HEK293 (cell line): Measurements from ENCODE around the gene CLRN1.

Source experiments
- CTCF ChIA-PET: fragments of 350-600 bp; formaldehyde crosslinking; extraction: SDS; loops from one replicate; lab custom pipeline; 2021; ENCODE audit warnings: antibody characterized with exemption; lab: Yijun Ruan, JAX
- POLR2A ChIA-PET: fragments of 300-600 bp; formaldehyde crosslinking; extraction: SDS; loops from one replicate; lab custom pipeline; 2020; ENCODE audit warnings: antibody characterized with exemption, inconsistent platforms; lab: Yijun Ruan, JAX
- H3K27ac ChIP-seq: fragments of 200-500 bp; sonication (Bioruptor generic); 2 replicates; pipeline ENCODE4 v1.5.1; 2014; ENCODE audit warnings: low read depth, low read length, control low read depth, inconsistent platforms; ENCODE audit errors: extremely low read depth
- H3K36me3 ChIP-seq, 2 experiments: fragments of 200-500 bp in 1 of 2; sonication (Bioruptor generic) in 1 of 2; 1 replicate in 1 of 2; 2 replicates in 1 of 2; pipeline ENCODE4 v1.5.1; 2014 to 2017; ENCODE audit warnings: inconsistent platforms in 2 of 2, low read length in 2 of 2; ENCODE audit not compliant: control insufficient read depth in 2 of 2, insufficient read depth in 1 of 2
- H3K4me1 ChIP-seq: fragments of 200-500 bp; sonication (Bioruptor generic); 2 replicates; pipeline ENCODE4 v1.5.1; 2014; ENCODE audit warnings: mild to moderate bottlenecking, low read length, inconsistent platforms; ENCODE audit not compliant: control insufficient read depth, insufficient read depth
- H3K4me3 ChIP-seq: 2 replicates; pipeline ENCODE4 v1.5.1; 2011; ENCODE audit warnings: low read depth, mild to moderate bottlenecking, control low read depth, low read length, moderate library complexity
- H3K9me3 ChIP-seq: fragments of 200-500 bp; sonication (Bioruptor generic); 2 replicates; pipeline ENCODE4 v1.5.1; 2014; ENCODE audit warnings: low read depth, low read length, inconsistent platforms; ENCODE audit not compliant: control insufficient read depth, insufficient read depth
- FEZF1 ChIP-seq: fragments of 450-650 bp; formaldehyde crosslinking; IDR thresholded peaks from 2 replicates; pipeline ENCODE4 v1.5.1; 2016; ENCODE audit warnings: missing biosample characterization, missing genetic modification characterization
- GFI1B ChIP-seq: fragments of 450-650 bp; formaldehyde crosslinking; IDR thresholded peaks from 2 replicates; pipeline ENCODE4 v1.5.1; 2016; ENCODE audit warnings: missing biosample characterization, missing genetic modification characterization
- GLI2 ChIP-seq: fragments of 450-650 bp; formaldehyde crosslinking; IDR thresholded peaks from 2 replicates; pipeline ENCODE4; 2017; ENCODE audit warnings: missing biosample characterization, missing genetic modification characterization, low read depth, borderline replicate concordance
- GLIS2 ChIP-seq: fragments of 450-650 bp; formaldehyde crosslinking; IDR thresholded peaks from 2 replicates; pipeline ENCODE4 v1.5.1; 2016; ENCODE audit warnings: missing biosample characterization, missing genetic modification characterization
- KLF10 ChIP-seq: fragments of 450-650 bp; IDR thresholded peaks from 2 replicates; pipeline ENCODE4 v1.5.1; 2018; ENCODE audit warnings: missing biosample characterization, mild to moderate bottlenecking, missing genetic modification characterization
- KLF16 ChIP-seq: fragments of 450-650 bp; formaldehyde crosslinking; IDR thresholded peaks from 2 replicates; pipeline ENCODE4 v1.5.1; 2017; ENCODE audit warnings: missing biosample characterization, missing genetic modification characterization
- SCRT1 ChIP-seq: fragments of 450-650 bp; formaldehyde crosslinking; IDR thresholded peaks from 2 replicates; pipeline ENCODE4 v1.5.1; 2016; ENCODE audit warnings: missing biosample characterization, missing genetic modification characterization, borderline replicate concordance
- SCRT2 ChIP-seq: fragments of 450-650 bp; formaldehyde crosslinking; IDR thresholded peaks from 2 replicates; pipeline ENCODE4 v1.5.1; 2016; ENCODE audit warnings: missing biosample characterization, missing genetic modification characterization
- SETDB1 ChIP-seq: IDR thresholded peaks from one replicate; pipeline ENCODE4 v1.6.1; 2017; ENCODE audit warnings: mild to moderate bottlenecking, low read length, moderate library complexity, mixed read lengths; ENCODE audit not compliant: insufficient read length
- SP7 ChIP-seq: fragments of 450-650 bp; formaldehyde crosslinking; IDR thresholded peaks from 2 replicates; pipeline ENCODE4 v1.5.1; 2016; ENCODE audit warnings: missing biosample characterization, missing genetic modification characterization
- TRIM28 ChIP-seq: IDR thresholded peaks from 2 replicates; pipeline ENCODE4 v1.6.1; 2011; ENCODE audit warnings: low read length, control low read depth, borderline replicate concordance
- ZBTB1 ChIP-seq: fragments of 450-650 bp; formaldehyde crosslinking; IDR thresholded peaks from 2 replicates; pipeline ENCODE4 v1.5.1; 2016; ENCODE audit warnings: missing biosample characterization, missing genetic modification characterization
- ZBTB17 ChIP-seq: fragments of 450-650 bp; formaldehyde crosslinking; IDR thresholded peaks from 2 replicates; pipeline ENCODE4 v1.5.1; 2016; ENCODE audit warnings: missing biosample characterization, missing genetic modification characterization
- ZEB2 ChIP-seq: fragments of 450-650 bp; formaldehyde crosslinking; IDR thresholded peaks from 2 replicates; pipeline ENCODE4 v1.5.1; 2016; ENCODE audit warnings: missing biosample characterization, missing genetic modification characterization
- ZFHX2 ChIP-seq: fragments of 450-650 bp; formaldehyde crosslinking; conservative IDR thresholded peaks from 2 replicates; pipeline ENCODE4 v1.5.1; 2016; ENCODE audit warnings: missing biosample characterization, missing genetic modification characterization
- ZNF138 ChIP-seq: fragments of 450-650 bp; formaldehyde crosslinking; IDR thresholded peaks from 2 replicates; pipeline ENCODE4 v1.5.1; 2016; ENCODE audit warnings: missing biosample characterization, missing genetic modification characterization, borderline replicate concordance
- ZNF140 ChIP-seq: fragments of 450-650 bp; formaldehyde crosslinking; IDR thresholded peaks from 2 replicates; pipeline ENCODE4 v1.5.1; 2016; ENCODE audit warnings: missing biosample characterization, missing genetic modification characterization
- ZNF174 ChIP-seq: fragments of 450-650 bp; formaldehyde crosslinking; IDR thresholded peaks from 2 replicates; pipeline ENCODE4 v1.5.0; 2017; ENCODE audit warnings: missing biosample characterization, mild to moderate bottlenecking, missing genetic modification characterization
- ZNF175 ChIP-seq: fragments of 450-650 bp; formaldehyde crosslinking; IDR thresholded peaks from 2 replicates; pipeline ENCODE4 v1.5.1; 2016; ENCODE audit warnings: missing biosample characterization, missing genetic modification characterization
- ZNF239 ChIP-seq: fragments of 450-650 bp; formaldehyde crosslinking; IDR thresholded peaks from 2 replicates; pipeline ENCODE4 v1.5.1; 2016; ENCODE audit warnings: missing biosample characterization, missing genetic modification characterization
- ZNF391 ChIP-seq: fragments of 450-650 bp; formaldehyde crosslinking; IDR thresholded peaks from 2 replicates; pipeline ENCODE4 v1.5.1; 2016; ENCODE audit warnings: low read depth, missing biosample characterization, missing genetic modification characterization, borderline replicate concordance
- ZNF510 ChIP-seq: fragments of 450-650 bp; formaldehyde crosslinking; IDR thresholded peaks from 2 replicates; pipeline ENCODE4 v1.5.1; 2018; ENCODE audit warnings: mild to moderate bottlenecking, missing genetic modification characterization, missing biosample characterization; ENCODE audit not compliant: insufficient replicate concordance
- ZNF530 ChIP-seq: fragments of 450-650 bp; formaldehyde crosslinking; IDR thresholded peaks from 2 replicates; pipeline ENCODE4 v1.5.1; 2016; ENCODE audit warnings: low read depth, missing biosample characterization, missing genetic modification characterization
- ZNF544 ChIP-seq: fragments of 450-650 bp; formaldehyde crosslinking; IDR thresholded peaks from 2 replicates; pipeline ENCODE4 v1.5.0; 2017; ENCODE audit warnings: missing biosample characterization, missing genetic modification characterization
- ZNF558 ChIP-seq: fragments of 450-650 bp; formaldehyde crosslinking; IDR thresholded peaks from 2 replicates; pipeline ENCODE4 v1.5.1; 2016; ENCODE audit warnings: missing biosample characterization, missing genetic modification characterization
- ZNF610 ChIP-seq: fragments of 450-650 bp; formaldehyde crosslinking; IDR thresholded peaks from 2 replicates; pipeline ENCODE4 v1.5.1; 2016; ENCODE audit warnings: missing biosample characterization, missing genetic modification characterization, borderline replicate concordance
- ZNF664 ChIP-seq: fragments of 450-650 bp; formaldehyde crosslinking; IDR thresholded peaks from 2 replicates; pipeline ENCODE4 v1.5.1; 2016; ENCODE audit warnings: missing biosample characterization, missing genetic modification characterization
- ZNF670 ChIP-seq: fragments of 450-650 bp; formaldehyde crosslinking; IDR thresholded peaks from 2 replicates; pipeline ENCODE4 v1.5.1; 2016; ENCODE audit warnings: missing biosample characterization, missing genetic modification characterization, low read depth
- ZNF776 ChIP-seq: fragments of 450-650 bp; formaldehyde crosslinking; IDR thresholded peaks from 2 replicates; pipeline ENCODE4 v1.5.0; 2017; ENCODE audit warnings: missing biosample characterization, missing genetic modification characterization, borderline replicate concordance
- ZNF843 ChIP-seq: fragments of 450-650 bp; formaldehyde crosslinking; IDR thresholded peaks from 2 replicates; pipeline ENCODE4 v1.5.1; 2016; ENCODE audit warnings: missing biosample characterization, missing genetic modification characterization
- TF ChIP-seq, protein P1 (sequence below): fragments of 450-650 bp; formaldehyde crosslinking; IDR thresholded peaks from 2 replicates; pipeline ENCODE4 v1.5.1; 2016; ENCODE audit warnings: missing biosample characterization, missing genetic modification characterization

Gene CLRN1

DNA sequence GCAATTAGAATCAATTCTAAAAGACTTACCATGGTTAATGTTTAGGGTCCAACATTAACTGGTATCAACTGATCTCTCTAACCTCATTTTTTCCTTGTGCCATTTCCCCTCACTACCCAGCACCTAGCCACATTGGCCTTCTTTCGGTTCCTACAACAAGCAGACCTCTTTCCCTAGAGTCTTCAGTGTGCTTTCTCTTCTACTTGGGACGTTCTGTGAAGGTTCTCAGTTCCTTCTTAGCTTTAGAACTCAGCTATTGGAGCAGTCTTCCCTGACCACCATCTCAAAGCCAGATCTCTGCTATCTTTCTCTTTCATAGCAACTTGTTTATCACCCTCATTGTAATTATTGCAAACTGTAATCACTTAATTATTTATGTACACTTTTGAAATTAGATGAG is 35.8 kb downstream of the CLRN1 start:
- CTCF ChIA-PET, result no interaction called here
- no peaks in the 10 kb centered on the region for H3K36me3 ChIP-seq
- H3K4me3 ChIP-seq, result no peak overlapping the region
- TF ChIP-seq ZNF174, result no peak
- TF ChIP-seq ZFHX2 (tag by site-specific recombination), result no peak
- TF ChIP-seq GLI2 (tag by site-specific recombination), result no peak
- TF ChIP-seq ZBTB17 (tag by site-specific recombination), result no peak
- no peak for TF ChIP-seq SCRT1 (tag by site-specific recombination)
- no peak for TF ChIP-seq ZNF175 (tag by site-specific recombination)
- no peak for TF ChIP-seq SP7
- no peak overlapping the region for H3K27ac ChIP-seq
- POLR2A ChIA-PET, result no interaction called here
- no peaks in the 10 kb centered on the region for H3K4me1 ChIP-seq
- no peaks in the 10 kb centered on the region for H3K9me3 ChIP-seq

GRCh38 chr3:150933473-150933995 is 39.0 kb downstream of the CLRN1 start:
- H3K27ac ChIP-seq, result no peak overlapping the region
- CTCF ChIA-PET, result interaction anchor here (0.6 to 1.9 kb wide), 4 partner anchors 8 to 357 kb away, joined by 3 to 8 read pairs (median 4); no protein-coding TSS in a partner anchor
- no peaks in the 10 kb centered on the region for H3K9me3 ChIP-seq
- no peak for TF ChIP-seq ZNF140 (tag by site-specific recombination)
- TF ChIP-seq ZNF510 (tag by site-specific recombination), result no peak
- TF ChIP-seq ZNF530 (tag by site-specific recombination), result no peak
- TF ChIP-seq ZNF664 (tag by site-specific recombination), result no peak
- no peak for TF ChIP-seq ZNF175 (tag by site-specific recombination)
- TF ChIP-seq KLF16 (tag by site-specific recombination), result no peak
- TF ChIP-seq ZNF670 (tag by site-specific recombination), result no peak
- no peak for TF ChIP-seq SETDB1
- TF ChIP-seq SCRT2 (tag by site-specific recombination), result no peak
- no peak for TF ChIP-seq FEZF1 (tag by site-specific recombination)
- TF ChIP-seq, protein P1, sequence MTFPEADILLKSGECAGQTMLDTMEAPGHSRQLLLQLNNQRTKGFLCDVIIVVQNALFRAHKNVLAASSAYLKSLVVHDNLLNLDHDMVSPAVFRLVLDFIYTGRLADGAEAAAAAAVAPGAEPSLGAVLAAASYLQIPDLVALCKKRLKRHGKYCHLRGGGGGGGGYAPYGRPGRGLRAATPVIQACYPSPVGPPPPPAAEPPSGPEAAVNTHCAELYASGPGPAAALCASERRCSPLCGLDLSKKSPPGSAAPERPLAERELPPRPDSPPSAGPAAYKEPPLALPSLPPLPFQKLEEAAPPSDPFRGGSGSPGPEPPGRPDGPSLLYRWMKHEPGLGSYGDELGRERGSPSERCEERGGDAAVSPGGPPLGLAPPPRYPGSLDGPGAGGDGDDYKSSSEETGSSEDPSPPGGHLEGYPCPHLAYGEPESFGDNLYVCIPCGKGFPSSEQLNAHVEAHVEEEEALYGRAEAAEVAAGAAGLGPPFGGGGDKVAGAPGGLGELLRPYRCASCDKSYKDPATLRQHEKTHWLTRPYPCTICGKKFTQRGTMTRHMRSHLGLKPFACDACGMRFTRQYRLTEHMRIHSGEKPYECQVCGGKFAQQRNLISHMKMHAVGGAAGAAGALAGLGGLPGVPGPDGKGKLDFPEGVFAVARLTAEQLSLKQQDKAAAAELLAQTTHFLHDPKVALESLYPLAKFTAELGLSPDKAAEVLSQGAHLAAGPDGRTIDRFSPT, result no peak
- no peaks in the 10 kb centered on the region for H3K4me1 ChIP-seq
- no peak overlapping the region for H3K4me3 ChIP-seq
- no peaks in the 10 kb centered on the region for H3K36me3 ChIP-seq
- POLR2A ChIA-PET, result no interaction called here

GRCh38 chr3:150931745-150932144 is 40.8 kb downstream of the CLRN1 start:
- Histone ChIP-seq H3K27ac (no peak overlapping the region), H3K36me3 (no peaks in the 10 kb centered on the region), H3K9me3 (no peaks in the 10 kb centered on the region), H3K4me3 (no peak overlapping the region), H3K4me1 (no peaks in the 10 kb centered on the region)
- TF ChIP-seq ZNF843 (no peak), ZEB2 (tag by site-specific recombination) (no peak), KLF10 (tag by site-specific recombination) (no peak), ZNF776 (tag by site-specific recombination) (no peak), TRIM28 (no peak), GFI1B (tag by site-specific recombination) (no peak), ZNF239 (no peak), ZNF138 (tag by site-specific recombination) (no peak), ZNF610 (tag by site-specific recombination) (no peak), ZNF664 (tag by site-specific recombination) (no peak), ZNF544 (tag by site-specific recombination) (no peak), ZNF558 (no peak), ZNF391 (tag by site-specific recombination) (no peak), GLIS2 (tag by site-specific recombination) (no peak), ZBTB1 (tag by site-specific recombination) (no peak)
- CTCF ChIA-PET, result interaction anchor here (0.7 kb wide), 1 partner anchor 135 kb away, joined by 4 read pairs; no protein-coding TSS in a partner anchor
- POLR2A ChIA-PET, result no interaction called here
